Type B pancreatic cell (in vitro differentiated cells): ENCODE data around the gene OR10H1. TPM values are rescaled to one million over a fixed set of nuclear protein-coding genes. Genes with fewer than 3 reads are reported as not detected.

Experiments
- DNase-seq: peaks from one replicate; pipeline ENCODE4 v3.0.0; 2021; ENCODE audit warnings: mixed read lengths; ENCODE audit not compliant: unreplicated experiment; ENCODE audit errors: extremely low spot score
- H3K27ac Mint-ChIP-seq: 2 replicates; pipeline ENCODE4 v1.8.0; 2021; ENCODE audit warnings: mild to moderate bottlenecking, mixed read lengths
- H3K27me3 Mint-ChIP-seq: 2 replicates; pipeline ENCODE4 v1.8.0; 2021; ENCODE audit warnings: mixed read lengths
- H3K36me3 Mint-ChIP-seq: 2 replicates; pipeline ENCODE4 v1.8.0; 2021; ENCODE audit warnings: mixed read lengths
- H3K4me1 Mint-ChIP-seq: one replicate; pipeline ENCODE4 v1.8.0; 2021; ENCODE audit warnings: mixed read lengths; ENCODE audit not compliant: unreplicated experiment
- H3K4me3 Mint-ChIP-seq: 2 replicates; pipeline ENCODE4 v1.8.0; 2021; ENCODE audit warnings: mild to moderate bottlenecking, mixed read lengths
- H3K9me3 Mint-ChIP-seq: 2 replicates; pipeline ENCODE4 v1.8.0; 2021; ENCODE audit warnings: mixed read lengths
- CTCF ChIP-seq: fragments of 200-600 bp; sonication (generic); conservative IDR thresholded peaks from 2 replicates; pipeline ENCODE4 v1.5.0; 2021; ENCODE audit warnings: antibody characterized with exemption, mild to moderate bottlenecking
- long read RNA-seq: library from polyadenylated mRNA; unstranded; transcript quantifications from one replicate; pipeline ENCODE4 v2.0.0, GENCODE V29; 2020
- total RNA-seq: library from RNA; stranded (reverse); gene quantifications from 2 replicates; pipeline ENCODE4 v1.2.1, GENCODE V29; 2021; ENCODE audit warnings: low replicate concordance

Gene OR10H1, protein sequence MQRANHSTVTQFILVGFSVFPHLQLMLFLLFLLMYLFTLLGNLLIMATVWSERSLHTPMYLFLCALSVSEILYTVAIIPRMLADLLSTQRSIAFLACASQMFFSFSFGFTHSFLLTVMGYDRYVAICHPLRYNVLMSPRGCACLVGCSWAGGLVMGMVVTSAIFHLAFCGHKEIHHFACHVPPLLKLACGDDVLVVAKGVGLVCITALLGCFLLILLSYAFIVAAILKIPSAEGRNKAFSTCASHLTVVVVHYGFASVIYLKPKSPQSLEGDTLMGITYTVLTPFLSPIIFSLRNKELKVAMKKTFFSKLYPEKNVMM
- total RNA-seq, result not detected in 2 replicates
- long read RNA-seq, result 0 reads

DNA sequence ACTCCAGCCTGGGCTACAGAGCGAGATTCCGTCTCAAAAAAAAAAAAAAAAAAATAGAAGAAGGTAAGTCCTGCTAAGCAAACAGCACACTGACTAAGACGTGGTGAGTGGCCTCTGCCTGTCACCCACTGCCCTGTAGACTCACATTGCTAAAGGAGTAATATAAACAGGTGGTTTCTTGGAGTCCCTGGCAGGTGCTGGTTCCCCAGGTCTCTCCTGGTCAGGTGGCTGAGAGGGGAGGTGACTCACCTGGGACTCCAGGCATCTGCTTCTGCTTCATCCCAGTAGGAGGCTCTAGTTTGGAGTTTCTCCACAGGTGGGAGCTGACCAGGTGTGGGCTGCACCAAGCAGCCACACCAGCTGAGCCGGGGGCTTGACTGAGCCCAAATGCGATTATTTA lies at the start of gene OR10H1:
TSS of gene OR10H1 (minus strand) at position 359 of the 400 bp plus-strand sequence. CDS start 7,627 bp downstream, outside the sequence.
- Mint-ChIP-seq H3K9me3 (peaks cover 4% of the 10 kb centered on the region), H3K27ac (no peak within 1 kb of the TSS), H3K4me1 (no peaks in the 10 kb centered on the region), H3K27me3 (no peaks in the 10 kb centered on the region), H3K36me3 (no peaks in the 10 kb centered on the region), H3K4me3 (no peak within 1 kb of the TSS)
- DNase-seq, result no peak
- TF ChIP-seq CTCF, result no peak

GRCh38 chr19:15864824-15865223 lies 49.4 kb upstream of the OR10H1 start:
- Mint-ChIP-seq H3K27me3 (no peaks in the 10 kb centered on the region), H3K9me3 (peaks cover 8% of the 10 kb centered on the region), H3K36me3 (no peaks in the 10 kb centered on the region), H3K4me3 (no peak overlapping the region), H3K27ac (no peak overlapping the region), H3K4me1 (no peaks in the 10 kb centered on the region)
- no peak for TF ChIP-seq CTCF
- no peak for DNase-seq

GRCh38 chr19:15863272-15863671 lies 47.8 kb upstream of the OR10H1 start:
- Mint-ChIP-seq H3K36me3 (no peaks in the 10 kb centered on the region), H3K27ac (no peak overlapping the region), H3K9me3 (peaks cover 4% of the 10 kb centered on the region), H3K4me3 (no peak overlapping the region), H3K4me1 (no peaks in the 10 kb centered on the region), H3K27me3 (no peaks in the 10 kb centered on the region)
- TF ChIP-seq CTCF, result no peak
- no peak for DNase-seq

GRCh38 chr19:15862444-15862843 lies 47.0 kb upstream of the OR10H1 start:
- Mint-ChIP-seq H3K36me3 (no peaks in the 10 kb centered on the region), H3K27me3 (no peaks in the 10 kb centered on the region), H3K4me3 (no peak overlapping the region), H3K9me3 (peaks cover 4% of the 10 kb centered on the region), H3K27ac (no peak overlapping the region), H3K4me1 (no peaks in the 10 kb centered on the region)
- no peak for TF ChIP-seq CTCF
- no peak for DNase-seq

- no peaks in the 10 kb centered on the region for H3K4me1 Mint-ChIP-seq
Measured at GRCh38 chr19:15860522-15860921, 45.1 kb upstream of the OR10H1 start.

More at GRCh38 chr19:15860522-15860921, 45.1 kb upstream of the OR10H1 start:
- Mint-ChIP-seq H3K36me3 (no peaks in the 10 kb centered on the region), H3K9me3 (peaks cover 4% of the 10 kb centered on the region), H3K27me3 (no peaks in the 10 kb centered on the region), H3K27ac (no peak overlapping the region), H3K4me3 (no peak overlapping the region)
- TF ChIP-seq CTCF, result no peak
- no peak for DNase-seq
